DOHH2 (cell line): Measurements from ENCODE around the gene DMXL2.

Experiments used
- EZH2phosphoT487 ChIP-seq: fragments of 200-600 bp; sonication (generic); IDR thresholded peaks from 2 replicates; pipeline ENCODE4 v1.6.1; 2017; ENCODE audit warnings: borderline replicate concordance, mild to moderate bottlenecking, antibody characterized with exemption, low read length, moderate library complexity, mixed read lengths
- TF ChIP-seq, protein P1 (sequence below): fragments of 200-600 bp; sonication (generic); IDR thresholded peaks from one replicate; pipeline ENCODE4 v1.5.1; 2014; ENCODE audit warnings: antibody characterized with exemption, mild to moderate bottlenecking, low read depth, low read length; ENCODE audit not compliant: poor library complexity, severe bottlenecking

DNA sequence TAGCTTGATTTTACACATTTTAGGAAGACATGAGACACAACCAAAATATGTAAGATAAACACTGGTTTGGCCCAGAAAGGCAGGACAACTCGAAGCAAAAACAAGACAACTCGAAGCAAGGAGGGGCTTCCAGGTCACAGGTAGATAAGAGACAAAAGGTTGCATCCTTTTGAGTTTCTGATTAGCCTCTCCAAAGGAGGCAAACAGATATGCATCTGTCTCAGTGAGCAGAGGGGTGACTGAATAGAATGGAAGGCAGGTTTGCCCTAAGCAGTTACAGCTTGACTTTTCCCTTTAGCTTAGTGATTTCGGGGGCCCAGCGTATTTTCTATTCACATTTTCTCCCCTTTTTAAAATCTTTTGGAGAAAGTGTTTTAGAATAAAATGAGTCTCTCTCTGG is 206.4 kb downstream of the DMXL2 start:
- TF ChIP-seq, protein P1, sequence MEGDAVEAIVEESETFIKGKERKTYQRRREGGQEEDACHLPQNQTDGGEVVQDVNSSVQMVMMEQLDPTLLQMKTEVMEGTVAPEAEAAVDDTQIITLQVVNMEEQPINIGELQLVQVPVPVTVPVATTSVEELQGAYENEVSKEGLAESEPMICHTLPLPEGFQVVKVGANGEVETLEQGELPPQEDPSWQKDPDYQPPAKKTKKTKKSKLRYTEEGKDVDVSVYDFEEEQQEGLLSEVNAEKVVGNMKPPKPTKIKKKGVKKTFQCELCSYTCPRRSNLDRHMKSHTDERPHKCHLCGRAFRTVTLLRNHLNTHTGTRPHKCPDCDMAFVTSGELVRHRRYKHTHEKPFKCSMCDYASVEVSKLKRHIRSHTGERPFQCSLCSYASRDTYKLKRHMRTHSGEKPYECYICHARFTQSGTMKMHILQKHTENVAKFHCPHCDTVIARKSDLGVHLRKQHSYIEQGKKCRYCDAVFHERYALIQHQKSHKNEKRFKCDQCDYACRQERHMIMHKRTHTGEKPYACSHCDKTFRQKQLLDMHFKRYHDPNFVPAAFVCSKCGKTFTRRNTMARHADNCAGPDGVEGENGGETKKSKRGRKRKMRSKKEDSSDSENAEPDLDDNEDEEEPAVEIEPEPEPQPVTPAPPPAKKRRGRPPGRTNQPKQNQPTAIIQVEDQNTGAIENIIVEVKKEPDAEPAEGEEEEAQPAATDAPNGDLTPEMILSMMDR: no peak
- TF ChIP-seq EZH2phosphoT487: no peak
